GM23248 (cell line): ENCODE data around the gene RAD51B. TPM values are rescaled to one million over a fixed set of nuclear protein-coding genes. Genes with fewer than 3 reads are reported as not detected.

Source experiments
- DNase-seq: peaks from one replicate; pipeline ENCODE4 v3.0.0-alpha.2; 2015
- H2AFZ ChIP-seq: fragments of 200-600 bp; sonication (generic); 2 replicates; pipeline ENCODE4 v1.6.1; 2016; ENCODE audit warnings: antibody characterized with exemption
- H3F3A ChIP-seq: fragments of 200-600 bp; sonication (generic); 2 replicates; pipeline ENCODE4 v1.6.1; 2016; ENCODE audit warnings: mild to moderate bottlenecking, antibody characterized with exemption, mixed run types; ENCODE audit not compliant: insufficient read depth
- H3K27ac ChIP-seq: fragments of 200-600 bp; sonication (generic); 2 replicates; pipeline ENCODE4 v1.5.1; 2016; ENCODE audit warnings: mild to moderate bottlenecking
- H3K27me3 ChIP-seq: fragments of 200-600 bp; sonication (generic); replicated peaks from 2 replicates; pipeline ENCODE4 v1.6.1; 2016; ENCODE audit warnings: mild to moderate bottlenecking; ENCODE audit not compliant: insufficient read depth
- H3K36me3 ChIP-seq: fragments of 200-600 bp; sonication (generic); 2 replicates; pipeline ENCODE4 v1.6.1; 2016; ENCODE audit warnings: low read depth, mild to moderate bottlenecking
- H3K4me1 ChIP-seq: fragments of 200-600 bp; sonication (generic); 2 replicates; pipeline ENCODE4 v1.6.1; 2016; ENCODE audit warnings: mild to moderate bottlenecking; ENCODE audit not compliant: insufficient read depth
- H3K4me2 ChIP-seq: fragments of 200-600 bp; sonication (generic); one replicate; pipeline ENCODE4 v1.6.1; 2016; ENCODE audit warnings: mild to moderate bottlenecking; ENCODE audit not compliant: unreplicated experiment
- H3K4me3 ChIP-seq: fragments of 200-600 bp; sonication (generic); 2 replicates; pipeline ENCODE4 v1.5.1; 2016; ENCODE audit warnings: mild to moderate bottlenecking
- H3K79me2 ChIP-seq: fragments of 200-600 bp; sonication (generic); 2 replicates; pipeline ENCODE4 v1.6.1; 2016; ENCODE audit warnings: mild to moderate bottlenecking; ENCODE audit not compliant: insufficient read depth
- H3K9ac ChIP-seq: fragments of 200-600 bp; sonication (generic); 2 replicates; pipeline ENCODE4 v1.6.1; 2016; ENCODE audit warnings: mild to moderate bottlenecking
- H3K9me2 ChIP-seq: fragments of 200-600 bp; sonication (generic); 2 replicates; pipeline ENCODE4 v1.6.1; 2016; ENCODE audit warnings: mixed run types, mild to moderate bottlenecking, moderate library complexity; ENCODE audit not compliant: insufficient read depth
- H3K9me3 ChIP-seq: fragments of 200-600 bp; sonication (generic); one replicate; pipeline ENCODE4 v1.6.1; 2017; ENCODE audit warnings: low read depth
- H4K20me1 ChIP-seq: fragments of 200-600 bp; sonication (generic); 2 replicates; pipeline ENCODE4 v1.6.0; 2016; ENCODE audit not compliant: insufficient read depth
- EZH2 ChIP-seq: fragments of 200-600 bp; sonication (generic); IDR thresholded peaks from 2 replicates; pipeline ENCODE4 v1.6.1; 2018; ENCODE audit warnings: antibody characterized with exemption, mild to moderate bottlenecking; ENCODE audit not compliant: insufficient read depth, poor library complexity, severe bottlenecking
- EZH2phosphoT487 ChIP-seq: fragments of 200-600 bp; sonication (generic); IDR thresholded peaks from 2 replicates; pipeline ENCODE4 v1.6.1; 2018; ENCODE audit warnings: antibody characterized with exemption, moderate library complexity, mild to moderate bottlenecking, low read depth; ENCODE audit not compliant: insufficient read depth
- whole genome bisulfite sequencing, 2 experiments: methylation state at CpG; one replicate each; pipeline ENCODE4 v1.1.6; 2015 to 2017; ENCODE audit warnings: low lambda C conversion rate in 2 of 2, low coverage in 1 of 2; ENCODE audit errors: missing lambda C conversion rate in 2 of 2; 5-methylcytosine and 5-hydroxymethylcytosine counted together
- in situ Hi-C: fragments of 300-500 bp; cut with MboI; formaldehyde crosslinking; loops from 2 replicates; pipeline ENCODE4 v1.15.0; 2020
- polyA plus RNA-seq: library from polyadenylated mRNA; unstranded; fragments of >200 nt; fragmentation: Nextera tagmentation; extraction: Ambion mirVana; gene quantifications from 2 replicates; pipeline ENCODE4 v1.2.1, GENCODE V29; 2016
- total RNA-seq: library from RNA; depleted of rRNA; stranded (reverse); fragments of >200 nt; shearing (Covaris generic); gene quantifications from 2 replicates; pipeline ENCODE4 v1.2.3, GENCODE V29; 2014

RAD51B gene
- total and polyA plus RNA-seq, 2 experiments from 2014 or later: 4.0 to 8.8 TPM

- no peaks in the 10 kb centered on the region for H3K9me2 ChIP-seq
- 98 to 100% methylated on average over 1 of the region's 1 CpG for WGBS, 2 experiments
- no peak overlapping the region for H3K27ac ChIP-seq
These were observed 231.6 kb downstream of the RAD51B start for GRCh38 chr14:68051146-68051545.

GRCh38 chr14:68060198-68060597, 240.6 kb downstream of the RAD51B start:
- TF ChIP-seq EZH2phosphoT487 (no peak), EZH2 (no peak)
- no peak overlapping the region for H3K4me3 ChIP-seq
- H3K79me2 ChIP-seq: no peaks in the 10 kb centered on the region
- H3K4me1 ChIP-seq: no peaks in the 10 kb centered on the region
- no peaks in the 10 kb centered on the region for H3F3A ChIP-seq
- no peak overlapping the region for H3K9ac ChIP-seq
- H4K20me1 ChIP-seq: no peaks in the 10 kb centered on the region
- no peaks in the 10 kb centered on the region for H3K9me2 ChIP-seq
- DNase-seq: no peak
- in situ Hi-C loops: no loop called here
- no peaks in the 10 kb centered on the region for H3K36me3 ChIP-seq
- H3K9me3 ChIP-seq: no peaks in the 10 kb centered on the region
- H3K27ac ChIP-seq: no peak overlapping the region
- H3K27me3 ChIP-seq: no peaks in the 10 kb centered on the region
- 85 to 98% methylated on average over 1 of the region's 1 CpG for WGBS, 2 experiments
- no peak overlapping the region for H3K4me2 ChIP-seq
- H2AFZ ChIP-seq: no peak overlapping the region

More at GRCh38 chr14:68051146-68051545, 231.6 kb downstream of the RAD51B start:
- no peaks in the 10 kb centered on the region for H3K27me3 ChIP-seq
- no peak overlapping the region for H3K4me2 ChIP-seq
- no peak overlapping the region for H3K4me3 ChIP-seq
- H3K4me1 ChIP-seq: peaks cover 7% of the 10 kb centered on the region; the same call in 1 of the 2 replicates
- no peaks in the 10 kb centered on the region for H3K9me3 ChIP-seq
- no peaks in the 10 kb centered on the region for H4K20me1 ChIP-seq
- H3K36me3 ChIP-seq: no peaks in the 10 kb centered on the region
- H3F3A ChIP-seq: no peaks in the 10 kb centered on the region
- peak; percentile 7 for DNase-seq
- H3K9ac ChIP-seq: no peak overlapping the region
- H3K79me2 ChIP-seq: no peaks in the 10 kb centered on the region
- in situ Hi-C loops: no loop called here
- H2AFZ ChIP-seq: no peak overlapping the region
- TF ChIP-seq EZH2phosphoT487 (no peak), EZH2 (no peak)

GRCh38 chr14:68062651-68063050, 243.1 kb downstream of the RAD51B start:
- no peaks in the 10 kb centered on the region for H3K79me2 ChIP-seq
- no peaks in the 10 kb centered on the region for H3F3A ChIP-seq
- H3K27ac ChIP-seq: no peak overlapping the region
- no peaks in the 10 kb centered on the region for H3K36me3 ChIP-seq
- no peak overlapping the region for H3K4me2 ChIP-seq
- H3K27me3 ChIP-seq: no peaks in the 10 kb centered on the region
- H4K20me1 ChIP-seq: no peaks in the 10 kb centered on the region
- H3K9me3 ChIP-seq: no peaks in the 10 kb centered on the region
- H2AFZ ChIP-seq: no peak overlapping the region
- no peaks in the 10 kb centered on the region for H3K4me1 ChIP-seq
- in situ Hi-C loops: no loop called here
- no peak overlapping the region for H3K9ac ChIP-seq
- WGBS, 2 experiments: 92 to 93% methylated on average over 2 of the region's 2 CpGs
- TF ChIP-seq EZH2 (no peak), EZH2phosphoT487 (no peak)
- no peaks in the 10 kb centered on the region for H3K9me2 ChIP-seq
- DNase-seq: no peak
- H3K4me3 ChIP-seq: no peak overlapping the region

GRCh38 chr14:68065322-68065721, 245.7 kb downstream of the RAD51B start:
- Histone ChIP-seq H3K79me2 (no peaks in the 10 kb centered on the region), H3K4me1 (no peaks in the 10 kb centered on the region), H3K9ac (no peak overlapping the region), H3K4me3 (no peak overlapping the region), H3K9me3 (no peaks in the 10 kb centered on the region), H3F3A (no peaks in the 10 kb centered on the region), H3K36me3 (no peaks in the 10 kb centered on the region), H3K27me3 (no peaks in the 10 kb centered on the region), H3K27ac (no peak overlapping the region), H4K20me1 (no peaks in the 10 kb centered on the region), H3K4me2 (no peak overlapping the region), H2AFZ (no peak overlapping the region), H3K9me2 (no peaks in the 10 kb centered on the region)
- no peak for DNase-seq
- in situ Hi-C loops: no loop called here
- 92 to 97% methylated on average over 3 of the region's 3 CpGs for WGBS, 2 experiments
- no peak for TF ChIP-seq EZH2
- no peak for TF ChIP-seq EZH2phosphoT487
